UCSD-AML1 (cell line): ENCODE results near the gene IQGAP2.

Source experiments
- DNase-seq: peaks from one replicate; lab custom pipeline; 2025; ENCODE audit not compliant: unreplicated experiment; lab: John Stamatoyannopoulos, UW

IQGAP2 gene

GRCh38 chr5:76561959-76562358 lies 158.9 kb downstream of the IQGAP2 start:
- DNase-seq: no peak

DNA sequence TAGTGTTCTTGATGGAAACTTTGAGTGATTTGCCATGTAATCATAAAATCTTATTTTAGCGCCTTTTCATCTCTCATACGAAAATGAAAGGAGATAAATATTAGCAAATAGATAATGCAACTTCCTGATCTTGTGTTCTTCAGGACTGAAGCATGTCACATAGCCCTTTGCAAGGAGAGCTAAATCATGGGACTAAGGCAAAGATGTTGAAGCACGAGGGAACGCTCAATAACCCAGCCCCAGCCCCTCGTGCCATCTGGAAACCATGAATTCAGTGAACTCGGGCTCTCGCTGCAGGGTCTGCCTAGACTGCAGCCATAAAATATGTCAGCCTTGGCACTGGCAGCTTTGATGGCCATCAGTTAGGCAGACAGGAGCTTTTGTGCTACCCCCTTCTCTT lies 161.9 kb downstream of the IQGAP2 start:
- no peak for DNase-seq

- no peak for DNase-seq
These were observed 167.1 kb downstream of the IQGAP2 start for GRCh38 chr5:76570153-76570552.

DNA sequence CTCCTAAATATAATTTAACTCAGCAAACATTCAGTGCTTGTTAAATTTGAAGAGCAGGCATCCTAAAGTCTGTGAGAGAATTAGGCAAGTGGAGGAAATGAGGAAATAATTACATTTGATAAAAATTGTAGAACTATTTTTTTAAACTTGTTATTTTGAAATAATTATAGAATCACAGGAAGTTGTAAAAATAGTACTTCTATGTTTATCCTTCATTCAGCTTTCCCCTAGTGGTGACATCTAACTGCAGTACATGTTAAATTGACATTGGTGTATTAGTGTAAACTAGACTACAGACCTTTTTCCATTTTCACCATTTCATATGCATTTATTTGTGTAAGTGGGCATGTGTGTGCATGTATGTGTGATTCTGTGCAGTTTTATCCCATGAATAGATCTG lies 168.5 kb downstream of the IQGAP2 start:
- no peak for DNase-seq

DNA sequence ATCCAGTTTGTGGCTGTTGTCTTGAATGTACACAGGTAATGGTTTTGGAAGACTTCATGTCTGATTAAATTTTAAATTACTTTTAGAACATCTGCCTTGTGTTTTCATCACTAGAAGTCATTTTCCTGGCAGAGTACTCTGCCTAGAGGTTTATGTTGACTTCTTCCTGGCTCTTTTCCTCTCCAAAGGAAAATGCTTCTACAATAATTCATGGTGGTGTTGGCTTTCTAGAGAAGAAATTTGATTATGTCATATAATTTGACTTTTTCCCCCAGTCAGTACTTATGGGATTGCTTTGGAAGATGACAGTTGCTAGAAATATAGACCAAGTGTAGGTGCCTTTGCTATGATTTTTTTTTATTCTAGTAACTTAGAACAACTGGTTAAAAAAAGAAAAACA lies 173.4 kb downstream of the IQGAP2 start:
- DNase-seq: no peak

DNA sequence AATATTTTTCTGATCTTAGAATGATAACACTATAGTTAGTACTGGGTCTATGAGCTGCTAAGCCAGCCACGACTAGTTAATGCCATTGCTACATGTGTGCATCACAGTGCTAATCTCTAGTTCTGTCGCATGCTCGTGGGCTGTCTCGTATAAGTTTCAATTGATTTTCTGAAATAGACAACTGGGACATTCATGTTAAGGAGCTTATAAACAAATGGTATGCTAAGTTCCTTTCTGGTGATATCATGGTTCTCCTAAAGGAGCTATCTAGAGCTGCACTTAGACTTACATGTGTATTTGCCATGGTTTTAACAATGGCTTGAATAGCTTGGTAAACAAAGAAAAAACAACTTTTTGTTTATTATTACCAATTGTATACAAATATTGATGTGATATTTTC lies 173.9 kb downstream of the IQGAP2 start:
- no peak for DNase-seq

GRCh38 chr5:76579166-76579937 lies 176.3 kb downstream of the IQGAP2 start:
- no peak for DNase-seq

- no peak for DNase-seq
These were observed 177.9 kb downstream of the IQGAP2 start for GRCh38 chr5:76580981-76581380.

- DNase-seq: no peak
These were observed 179.4 kb downstream of the IQGAP2 start for GRCh38 chr5:76582230-76583162.

DNA sequence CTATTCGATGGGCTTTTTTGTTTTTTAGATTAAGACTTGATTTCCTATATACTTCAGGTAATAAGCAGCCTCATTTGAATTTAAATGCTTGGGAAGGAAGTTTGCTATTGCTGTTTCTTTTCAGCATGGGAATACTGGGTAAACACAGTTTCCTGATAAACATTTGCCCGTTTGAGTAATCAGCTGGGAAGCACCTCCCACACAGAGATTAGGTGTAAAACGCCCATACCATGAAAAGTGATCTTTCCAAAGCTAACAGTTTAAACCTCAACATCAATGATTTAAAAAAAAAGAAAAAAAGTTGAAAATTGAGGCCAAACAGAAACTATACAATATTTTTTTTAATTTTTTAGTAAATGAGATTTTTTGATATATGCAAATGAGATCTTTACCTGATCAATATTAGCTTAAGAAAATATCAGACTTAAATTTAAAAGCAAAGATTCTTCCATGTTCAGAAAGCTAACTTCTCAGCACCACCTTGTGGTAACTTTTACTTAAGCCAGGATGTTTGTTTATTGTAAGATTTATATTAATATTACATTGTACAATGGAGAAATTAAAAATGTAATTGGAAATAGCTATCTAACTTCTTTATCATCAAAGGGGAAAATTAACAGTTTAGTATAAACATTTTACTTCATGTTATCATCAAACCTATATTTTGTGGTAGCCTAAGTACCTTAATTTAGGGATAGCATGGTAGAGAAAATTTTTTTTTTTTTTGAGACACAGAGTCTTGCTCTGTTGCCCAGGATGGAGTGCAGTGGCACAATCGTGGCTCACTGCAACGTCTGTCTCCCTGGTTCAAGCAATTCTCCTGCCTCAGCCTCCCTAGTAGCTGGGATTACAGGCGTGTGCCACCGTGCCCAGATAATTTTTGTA lies 180.3 kb downstream of the IQGAP2 start:
- no peak for DNase-seq

GRCh38 chr5:76585783-76586217 lies 182.7 kb downstream of the IQGAP2 start:
- no peak for DNase-seq

DNA sequence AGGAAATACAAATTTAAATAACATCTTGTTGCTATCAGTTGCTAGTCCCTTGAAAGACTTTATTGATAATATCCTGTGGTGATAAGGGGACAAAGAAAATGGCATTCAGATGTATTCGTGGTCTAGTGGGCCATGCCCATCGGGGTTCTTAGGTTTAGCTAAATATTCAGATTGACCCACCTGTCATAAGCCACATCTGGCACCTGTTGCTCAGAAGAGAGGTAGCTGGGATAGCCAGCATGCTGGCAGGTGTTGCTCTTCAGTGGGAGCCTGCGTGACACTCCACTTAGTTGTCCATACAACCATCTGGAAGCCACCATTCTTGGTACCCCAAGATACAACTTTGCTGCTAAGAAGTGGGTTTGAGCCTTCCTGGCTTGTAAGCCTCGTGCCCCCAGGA lies 183.4 kb downstream of the IQGAP2 start:
- DNase-seq: no peak

GRCh38 chr5:76590027-76590426 lies 186.9 kb downstream of the IQGAP2 start:
- DNase-seq: no peak

- DNase-seq: no peak
These were observed 188.3 kb downstream of the IQGAP2 start for GRCh38 chr5:76591366-76591765.

GRCh38 chr5:76592692-76593091 lies 189.6 kb downstream of the IQGAP2 start:
- DNase-seq: no peak

DNA sequence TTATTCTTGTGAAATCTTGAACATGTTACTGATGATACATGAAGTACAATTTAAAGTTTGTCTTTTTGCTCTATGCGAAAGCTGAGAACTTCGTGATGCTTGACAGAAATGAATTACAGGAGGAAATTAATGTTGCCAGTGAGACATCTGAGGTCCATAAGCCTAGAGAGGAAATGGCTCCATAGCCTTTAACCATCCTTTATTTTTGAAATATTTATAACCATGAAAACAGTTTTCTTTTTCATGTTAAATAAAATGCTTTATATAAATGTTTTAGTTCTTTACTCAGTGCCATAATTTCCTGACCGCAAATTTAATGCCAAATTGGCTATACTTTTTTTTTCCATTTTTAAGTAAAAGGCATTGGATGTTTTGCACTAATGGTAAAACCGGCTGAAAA lies 191.0 kb downstream of the IQGAP2 start:
- DNase-seq: no peak

- no peak for DNase-seq
These were observed 192.8 kb downstream of the IQGAP2 start for GRCh38 chr5:76595755-76596481.

- no peak for DNase-seq
These were observed 195.4 kb downstream of the IQGAP2 start for GRCh38 chr5:76598531-76598930.

DNA sequence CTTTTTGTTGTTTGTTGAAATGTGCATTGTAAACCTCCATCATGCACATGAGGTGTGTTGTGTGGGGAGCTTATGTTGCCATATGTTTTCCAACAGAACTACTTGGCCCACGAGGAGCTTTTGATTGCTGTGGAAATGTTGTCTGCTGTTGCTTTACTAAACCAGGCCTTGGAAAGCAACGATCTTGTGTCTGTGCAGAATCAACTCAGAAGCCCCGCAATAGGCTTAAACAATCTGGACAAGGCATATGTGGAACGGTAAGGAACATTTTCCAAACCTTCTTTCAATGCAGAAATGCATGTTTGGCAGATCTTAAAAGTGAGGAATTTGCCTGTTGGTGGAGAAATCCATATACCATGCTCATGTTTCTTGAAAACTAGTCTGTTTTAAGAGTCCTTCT lies 197.6 kb downstream of the IQGAP2 start:
- no peak for DNase-seq

DNA sequence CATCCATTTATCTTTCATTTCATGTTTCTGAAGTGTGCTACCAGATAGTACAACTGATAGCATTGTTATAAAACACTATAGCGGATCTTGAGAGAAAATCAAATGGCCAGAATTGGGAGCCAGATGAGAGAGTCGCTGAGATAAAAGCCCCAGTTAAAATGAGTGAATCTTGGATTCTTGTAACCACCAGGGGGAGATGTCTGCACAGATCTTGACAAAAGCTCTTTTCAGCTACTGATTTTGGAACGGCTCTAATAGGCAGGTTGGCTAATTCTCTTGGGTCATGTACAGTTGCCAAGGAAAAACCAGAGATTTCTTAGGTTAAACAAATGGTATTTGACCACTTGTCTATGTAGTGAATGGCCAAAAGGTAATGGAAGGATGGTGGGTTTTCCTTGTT lies 198.4 kb downstream of the IQGAP2 start:
- no peak for DNase-seq
